ENCODE data around the gene CEP85L.
"Not testable (repeated sequence)": the region's sequence is repeated elsewhere in the genome, so short reads cannot be mapped to it uniquely, and the experiment has no call there.

CEP85L gene

DNA sequence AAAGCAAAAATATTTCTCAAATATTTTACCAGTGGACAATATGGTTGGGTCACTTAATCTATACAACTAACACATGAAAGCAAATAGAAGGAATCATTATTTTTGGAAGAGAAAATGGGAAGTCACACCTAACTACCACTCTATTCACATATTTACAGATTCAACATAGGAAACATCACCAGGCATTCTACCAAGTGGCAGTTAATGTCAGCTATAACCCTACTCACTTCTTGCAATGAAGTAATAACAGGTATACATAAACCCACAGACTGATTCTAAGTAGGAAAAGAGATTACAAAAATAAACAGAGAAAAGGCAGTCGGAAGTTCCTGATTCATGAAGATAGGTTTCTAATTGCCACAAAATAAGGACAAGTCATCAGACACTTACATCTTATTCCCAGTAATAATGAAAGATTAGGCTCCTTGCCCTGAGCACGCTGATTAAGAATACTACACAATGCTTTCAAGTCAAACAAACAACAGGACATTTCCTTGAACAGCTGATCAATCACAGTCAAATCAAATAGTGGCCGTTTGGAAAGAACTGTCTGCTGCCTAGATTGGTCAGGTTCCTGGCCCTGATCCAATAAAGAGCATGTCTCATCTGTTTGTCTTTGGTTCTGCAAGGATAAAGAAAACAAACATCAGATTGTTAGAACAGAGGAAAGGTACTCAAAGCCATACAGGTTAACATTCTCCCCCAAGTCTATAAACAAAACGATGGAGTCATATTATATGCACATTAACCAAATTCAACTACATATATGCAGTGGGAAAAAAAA lies 182.5 kb downstream of the CEP85L start:
- FAIRE-seq (no peak), DNase-seq (ENCODE audit: extremely low spot score, insufficient read length, low read depth) (no peak)

DNA sequence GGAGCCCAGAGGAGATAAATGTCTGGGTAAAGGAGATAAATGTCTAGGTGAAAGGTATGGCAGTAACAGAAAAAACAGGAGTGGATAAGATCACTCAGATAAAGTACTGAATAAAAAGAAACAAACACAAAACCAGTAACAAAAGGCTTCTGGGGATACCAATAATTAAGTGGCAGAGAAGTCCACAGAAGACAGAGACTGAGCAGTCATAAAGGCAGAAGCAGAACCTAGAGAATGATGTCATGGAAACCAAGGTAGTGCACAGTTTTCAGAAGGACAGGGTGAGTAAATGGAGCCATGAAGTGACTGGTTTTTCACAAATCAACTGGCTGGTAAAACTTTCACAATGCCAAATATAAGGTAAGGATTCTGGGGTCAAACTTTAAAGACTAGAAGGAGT lies 184.2 kb downstream of the CEP85L start:
- DNase-seq (ENCODE audit: extremely low spot score, insufficient read length, low read depth) (no peak), FAIRE-seq (no peak)

DNA sequence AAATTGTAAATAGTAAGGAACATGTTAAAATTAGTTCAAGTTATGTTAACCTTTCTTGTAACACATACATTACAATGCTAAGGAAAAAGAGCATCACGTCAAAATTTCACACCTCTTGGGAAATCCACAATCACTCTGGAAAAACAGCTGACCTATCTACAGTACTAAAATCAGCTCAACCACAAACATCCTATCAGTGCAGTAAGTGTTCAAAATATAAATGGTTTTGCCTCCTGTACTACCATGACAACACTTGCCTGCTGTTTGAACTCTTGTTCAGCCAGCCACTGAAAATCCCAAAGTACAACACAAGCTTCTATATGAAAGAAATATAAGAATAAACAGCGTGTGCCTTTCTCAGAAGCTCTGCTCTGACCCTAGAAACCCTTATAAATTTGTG lies 186.8 kb downstream of the CEP85L start:
- no peak for FAIRE-seq

DNA sequence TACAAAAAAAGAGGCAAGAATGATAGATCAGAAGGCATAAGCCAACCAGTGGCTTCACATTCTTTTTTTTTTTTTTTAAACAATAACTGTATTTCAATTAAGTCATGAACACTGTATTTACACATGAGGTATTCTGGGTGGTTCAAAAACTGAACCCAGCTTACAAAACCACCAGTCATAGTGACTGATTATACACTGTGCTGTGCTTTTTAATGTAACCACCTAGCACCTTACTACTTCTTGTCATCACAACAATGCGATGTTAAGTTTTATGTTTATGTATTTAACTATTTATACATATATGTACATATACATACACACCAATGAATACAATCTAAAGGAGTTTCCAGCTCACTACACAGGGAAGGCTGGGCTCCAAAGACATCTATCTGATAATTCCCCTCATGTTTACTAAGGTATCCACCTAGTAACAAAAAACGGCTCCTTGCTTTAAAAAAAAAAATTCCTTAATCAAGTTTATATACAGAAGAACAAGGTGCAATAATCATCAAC lies 190.4 kb downstream of the CEP85L start:
- DNase-seq (ENCODE audit: extremely low spot score, insufficient read length, low read depth) (no peak), FAIRE-seq (no peak)

More for the DNA sequence above, 186.8 kb downstream of the CEP85L start:
- no peak for DNase-seq (ENCODE audit: extremely low spot score, insufficient read length, low read depth)

DNA sequence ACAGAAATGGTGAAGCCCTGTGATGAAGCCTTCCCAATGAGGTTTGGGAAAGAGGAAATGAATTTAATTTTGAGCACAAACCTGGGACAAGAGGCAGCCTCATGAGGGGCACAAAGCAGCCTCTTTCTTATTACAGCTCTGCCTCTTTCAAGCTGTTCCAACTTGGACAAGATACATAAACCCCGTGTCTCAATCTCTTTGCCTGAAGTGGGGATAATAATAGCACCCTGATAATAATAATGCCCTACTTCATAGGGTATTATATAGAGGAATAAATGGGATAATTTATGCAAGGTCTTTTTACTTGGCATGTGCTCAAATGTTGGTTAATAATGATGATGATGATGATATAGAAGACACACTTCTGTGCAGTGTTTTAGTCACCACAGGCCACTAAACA lies 194.4 kb downstream of the CEP85L start:
- FAIRE-seq, result no peak
- DNase-seq (ENCODE audit: extremely low spot score, insufficient read length, low read depth), result no peak

DNA sequence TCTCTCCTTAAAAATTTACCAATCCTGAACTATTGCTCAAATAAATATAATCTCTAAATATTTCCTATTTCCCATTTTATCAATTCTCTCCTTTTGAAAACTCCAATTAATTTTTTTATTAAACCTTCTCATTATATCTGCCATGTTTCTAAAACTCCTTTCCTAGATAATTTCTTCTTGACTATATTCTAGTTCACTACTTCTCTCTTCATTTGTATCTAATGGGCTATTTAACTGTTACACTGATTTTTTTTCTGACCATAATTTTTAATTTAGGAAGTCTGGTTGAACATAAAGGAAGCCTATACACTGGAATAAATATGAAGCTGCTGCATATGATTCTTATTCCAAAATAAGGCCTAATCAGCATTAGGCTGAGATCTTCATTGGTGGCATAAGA lies 199.6 kb downstream of the CEP85L start:
- no peak for FAIRE-seq
- DNase-seq (ENCODE audit: extremely low spot score, insufficient read length, low read depth), result no peak

GRCh38 chr6:118444796-118445195 lies 206.6 kb downstream of the CEP85L start:
- FAIRE-seq, result no peak
- no peak for DNase-seq (ENCODE audit: extremely low spot score, insufficient read length, low read depth)

DNA sequence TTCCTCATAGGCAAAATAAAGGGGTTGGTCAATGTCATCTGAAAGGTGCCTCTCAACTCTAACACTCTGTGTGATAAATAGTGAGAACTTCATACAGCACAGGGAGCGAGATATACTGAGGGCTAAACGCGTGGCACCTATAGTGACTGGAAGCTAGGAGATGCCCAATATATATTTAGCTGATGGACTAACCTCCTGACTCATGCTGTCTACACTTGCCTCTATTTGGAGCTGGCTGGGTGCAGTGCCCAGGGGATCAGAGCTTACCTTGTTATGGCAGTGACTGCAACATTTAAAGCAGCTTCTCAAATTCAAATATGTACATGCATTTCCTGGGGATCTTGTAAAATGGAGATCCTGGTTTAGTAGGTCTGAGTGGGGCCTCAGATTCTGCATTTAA lies 214.9 kb downstream of the CEP85L start:
- DNase-seq (ENCODE audit: extremely low spot score, insufficient read length, low read depth), result no peak
- FAIRE-seq, result no peak

- FAIRE-seq; DNase-seq (ENCODE audit: extremely low spot score, insufficient read length, low read depth): not testable (repeated sequence)
Measured at GRCh38 chr6:118434147-118434546, 217.2 kb downstream of the CEP85L start.

- not testable (repeated sequence) for FAIRE-seq; DNase-seq (ENCODE audit: extremely low spot score, insufficient read length, low read depth)
Measured at GRCh38 chr6:118421312-118421711, 230.1 kb downstream of the CEP85L start.

GRCh38 chr6:118419448-118420394 lies 231.7 kb downstream of the CEP85L start:
- DNase-seq (ENCODE audit: extremely low spot score, insufficient read length, low read depth), result no peak
- no peak for FAIRE-seq
